Measurements from ENCODE around the gene CUL1.
"Not testable (repeated sequence)": the region's sequence is repeated elsewhere in the genome, so short reads cannot be mapped to it uniquely, and the experiment has no call there.

CUL1 gene

DNA sequence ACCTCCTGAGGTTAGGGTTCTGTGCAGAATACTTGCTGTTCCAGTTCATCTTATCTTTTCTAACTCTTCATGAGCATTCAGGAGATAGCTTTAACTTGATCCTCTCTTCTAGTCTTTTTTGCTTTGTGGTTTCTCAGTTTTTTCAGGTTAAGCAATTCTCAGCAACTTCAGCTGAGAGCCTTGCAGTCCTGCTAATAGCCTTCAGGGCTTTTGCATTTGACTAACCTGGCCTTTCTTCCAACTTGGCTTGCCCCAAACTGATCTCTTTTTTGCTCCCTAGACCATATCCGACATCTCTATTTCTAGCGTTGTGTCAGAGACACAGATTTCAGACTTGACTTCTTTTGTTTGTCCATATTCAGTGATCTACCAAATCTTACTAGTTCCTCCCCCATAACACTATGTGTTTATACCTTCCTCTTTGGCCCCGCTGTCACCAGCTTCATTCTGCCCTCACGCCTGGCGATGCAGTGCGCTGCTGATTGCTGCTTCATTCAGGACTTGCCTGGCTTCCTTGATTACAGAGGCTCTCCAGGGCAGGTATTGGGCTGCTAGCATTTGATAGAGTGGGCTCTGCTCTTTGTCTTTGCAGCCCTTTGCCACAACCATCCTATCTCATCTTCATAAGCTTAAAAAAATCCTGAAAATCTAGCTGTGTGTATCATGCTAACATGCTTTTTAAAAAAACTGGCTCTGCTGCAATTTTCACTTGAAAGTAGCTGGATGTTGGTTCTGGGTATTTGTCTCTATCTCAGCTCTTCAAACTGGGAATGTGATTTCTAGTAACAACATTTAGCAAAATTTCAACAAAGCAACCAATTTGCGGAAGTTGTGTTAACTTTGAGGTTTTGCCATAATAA, 9.6 kb downstream of the CUL1 start:
- DNase-seq (ENCODE audit: low read depth): no peak
- no peak overlapping the region for H3K4me3 ChIP-seq (ENCODE audit: low read length)
- TF ChIP-seq, protein P1, sequence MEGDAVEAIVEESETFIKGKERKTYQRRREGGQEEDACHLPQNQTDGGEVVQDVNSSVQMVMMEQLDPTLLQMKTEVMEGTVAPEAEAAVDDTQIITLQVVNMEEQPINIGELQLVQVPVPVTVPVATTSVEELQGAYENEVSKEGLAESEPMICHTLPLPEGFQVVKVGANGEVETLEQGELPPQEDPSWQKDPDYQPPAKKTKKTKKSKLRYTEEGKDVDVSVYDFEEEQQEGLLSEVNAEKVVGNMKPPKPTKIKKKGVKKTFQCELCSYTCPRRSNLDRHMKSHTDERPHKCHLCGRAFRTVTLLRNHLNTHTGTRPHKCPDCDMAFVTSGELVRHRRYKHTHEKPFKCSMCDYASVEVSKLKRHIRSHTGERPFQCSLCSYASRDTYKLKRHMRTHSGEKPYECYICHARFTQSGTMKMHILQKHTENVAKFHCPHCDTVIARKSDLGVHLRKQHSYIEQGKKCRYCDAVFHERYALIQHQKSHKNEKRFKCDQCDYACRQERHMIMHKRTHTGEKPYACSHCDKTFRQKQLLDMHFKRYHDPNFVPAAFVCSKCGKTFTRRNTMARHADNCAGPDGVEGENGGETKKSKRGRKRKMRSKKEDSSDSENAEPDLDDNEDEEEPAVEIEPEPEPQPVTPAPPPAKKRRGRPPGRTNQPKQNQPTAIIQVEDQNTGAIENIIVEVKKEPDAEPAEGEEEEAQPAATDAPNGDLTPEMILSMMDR (IDR thresholded peaks at IDR 0.05; ENCODE audit: insufficient read depth, low read depth, low read length, missing control alignments): no peak

DNA sequence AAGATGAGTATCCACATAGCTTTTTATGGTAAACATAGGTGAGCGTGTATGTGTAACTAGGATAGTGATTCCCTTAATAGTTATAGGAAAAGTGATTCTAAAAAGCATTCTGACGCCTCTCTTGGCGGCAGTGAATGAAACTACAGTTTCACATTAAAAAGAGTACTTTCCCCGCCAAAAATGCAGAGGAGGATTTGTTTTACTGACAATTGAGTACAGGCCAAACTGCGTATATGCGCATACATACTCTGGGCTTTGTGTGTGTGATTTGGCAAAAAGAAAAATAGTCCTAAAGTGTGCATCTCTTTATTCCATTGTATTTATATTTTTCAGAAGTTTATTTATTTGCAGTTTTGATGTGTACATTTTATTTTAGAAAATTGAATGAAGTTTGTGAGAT, 10.3 kb downstream of the CUL1 start:
- H3K4me3 ChIP-seq (ENCODE audit: low read length): no peak overlapping the region
- TF ChIP-seq, protein P1 (IDR thresholded peaks at IDR 0.05; ENCODE audit: insufficient read depth, low read depth, low read length, missing control alignments): no peak
- DNase-seq (ENCODE audit: low read depth): no peak

DNA sequence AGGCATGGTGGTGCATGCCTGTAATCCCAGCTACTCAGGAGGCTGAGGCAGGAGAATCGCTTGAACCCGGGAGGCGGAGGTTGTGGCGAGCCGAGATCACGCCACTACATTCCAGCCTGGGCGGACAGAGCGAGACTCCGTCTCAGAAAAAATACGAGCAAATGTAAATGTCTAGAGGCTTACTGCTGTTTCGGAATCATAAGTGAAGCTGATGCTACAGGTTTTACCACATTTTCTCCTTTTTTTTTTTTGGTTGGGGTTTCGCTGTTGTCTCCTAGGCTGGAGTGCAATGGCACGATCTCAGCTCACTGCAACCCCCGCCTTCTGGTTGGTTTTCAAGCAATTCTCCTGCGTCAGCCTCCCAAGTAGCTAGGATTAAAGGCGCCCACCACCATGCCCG, 11.7 kb downstream of the CUL1 start:
- not testable (repeated sequence) for H3K4me3 ChIP-seq (ENCODE audit: low read length); DNase-seq (ENCODE audit: low read depth)

DNA sequence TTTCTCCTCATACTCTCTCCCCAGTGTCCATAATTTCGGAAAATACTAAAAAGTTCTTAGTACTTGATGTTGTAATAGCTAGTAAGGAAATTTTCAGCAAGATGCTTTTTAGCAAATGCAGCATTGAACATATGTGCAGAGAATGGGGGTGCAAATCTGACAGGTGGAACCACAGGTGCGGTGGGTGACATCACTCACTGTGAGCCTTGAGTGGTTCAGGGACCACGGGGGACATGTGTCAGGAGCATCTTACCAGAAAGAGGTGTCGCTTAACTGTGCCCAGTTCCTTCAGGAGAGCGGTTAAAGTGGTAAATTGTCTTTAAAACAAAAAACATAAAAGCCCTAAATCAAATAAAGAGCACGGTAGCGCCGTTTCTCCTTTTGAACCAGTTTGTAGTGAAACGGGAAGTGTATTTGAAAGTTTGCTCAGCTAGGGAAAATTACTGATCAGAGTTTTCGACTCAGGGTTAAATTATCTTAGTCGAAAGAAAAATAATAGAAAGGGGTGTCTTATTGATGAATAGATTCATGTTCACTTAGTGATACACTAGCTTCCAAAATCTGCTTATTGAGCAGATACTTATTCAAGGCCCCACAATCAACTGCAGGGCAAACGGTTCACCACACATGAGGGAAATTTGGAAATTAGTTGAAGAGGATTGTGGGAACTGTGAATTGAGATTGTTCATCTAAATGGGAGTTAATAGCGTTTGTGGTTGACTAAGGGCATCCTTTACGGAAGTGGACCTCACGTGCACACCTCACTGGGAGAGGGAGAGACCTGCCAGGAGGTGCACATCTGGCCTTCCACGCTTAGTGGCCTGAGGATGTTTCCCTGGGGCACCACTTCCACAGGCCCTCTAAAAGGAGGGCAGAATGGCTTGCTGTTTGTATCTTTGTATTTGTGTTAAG, 12.7 kb downstream of the CUL1 start:
- no peak overlapping the region for H3K4me3 ChIP-seq (ENCODE audit: low read length)
- DNase-seq (ENCODE audit: low read depth): no peak
- TF ChIP-seq, protein P1 (IDR thresholded peaks at IDR 0.05; ENCODE audit: insufficient read depth, low read depth, low read length, missing control alignments): no peak

DNA sequence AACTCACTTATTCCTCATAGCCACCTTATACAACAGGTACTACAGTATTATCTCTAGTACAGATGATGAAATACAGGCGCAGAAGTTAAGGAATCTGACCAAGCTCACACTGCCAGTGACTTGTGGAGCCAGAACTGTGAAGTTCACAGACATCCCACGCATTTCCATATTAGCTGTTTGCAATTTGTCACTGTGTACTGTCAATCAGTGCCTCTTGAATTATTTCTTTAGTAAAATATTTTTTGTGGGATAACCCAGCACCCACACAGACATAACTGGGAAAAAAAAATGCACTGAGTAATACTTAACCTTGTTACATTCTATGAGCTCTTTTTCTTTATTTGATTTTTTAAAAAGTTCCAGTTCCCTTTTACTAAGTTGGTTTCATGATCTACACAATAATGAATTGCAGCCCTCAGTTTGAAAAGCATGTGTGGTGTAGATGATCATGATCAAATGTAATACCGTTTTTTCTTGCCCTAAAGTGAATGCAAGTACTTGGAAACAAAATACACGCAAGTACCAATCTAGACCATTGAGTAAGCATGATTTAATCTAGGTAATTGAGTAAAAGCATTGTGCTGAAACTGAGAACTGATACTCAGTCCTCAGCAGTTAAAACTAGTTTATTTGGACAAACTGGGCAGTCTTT, 14.1 kb downstream of the CUL1 start:
- peak; percentile 38 for DNase-seq (ENCODE audit: low read depth)
- TF ChIP-seq, protein P1 (IDR thresholded peaks at IDR 0.05; ENCODE audit: insufficient read depth, low read depth, low read length, missing control alignments): no peak

DNA sequence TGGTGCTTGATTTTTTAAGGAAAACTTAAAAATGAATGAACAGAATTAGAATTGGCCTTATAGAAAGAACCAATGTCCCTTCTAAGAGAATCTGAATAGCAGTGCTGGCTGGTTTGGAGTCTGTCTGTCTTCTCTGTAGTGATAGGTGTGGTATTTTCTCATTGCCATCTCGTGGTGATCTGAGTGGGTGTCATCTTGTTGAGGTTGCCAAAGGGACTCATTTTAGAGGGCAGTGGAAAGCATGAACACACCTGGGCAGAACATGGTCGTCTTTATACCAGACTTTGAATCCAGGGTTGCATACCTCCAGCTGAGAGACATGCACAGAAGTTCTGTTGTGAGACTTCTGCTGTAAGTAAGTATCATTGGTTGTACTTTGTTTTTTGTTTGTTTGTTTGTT, 15.8 kb downstream of the CUL1 start:
- TF ChIP-seq, protein P1 (IDR thresholded peaks at IDR 0.05; ENCODE audit: insufficient read depth, low read depth, low read length, missing control alignments): no peak
- H3K4me3 ChIP-seq (ENCODE audit: low read length): no peak overlapping the region
- DNase-seq (ENCODE audit: low read depth): no peak

More for the DNA sequence above, 14.1 kb downstream of the CUL1 start:
- H3K4me3 ChIP-seq (ENCODE audit: low read length): no peak overlapping the region

DNA sequence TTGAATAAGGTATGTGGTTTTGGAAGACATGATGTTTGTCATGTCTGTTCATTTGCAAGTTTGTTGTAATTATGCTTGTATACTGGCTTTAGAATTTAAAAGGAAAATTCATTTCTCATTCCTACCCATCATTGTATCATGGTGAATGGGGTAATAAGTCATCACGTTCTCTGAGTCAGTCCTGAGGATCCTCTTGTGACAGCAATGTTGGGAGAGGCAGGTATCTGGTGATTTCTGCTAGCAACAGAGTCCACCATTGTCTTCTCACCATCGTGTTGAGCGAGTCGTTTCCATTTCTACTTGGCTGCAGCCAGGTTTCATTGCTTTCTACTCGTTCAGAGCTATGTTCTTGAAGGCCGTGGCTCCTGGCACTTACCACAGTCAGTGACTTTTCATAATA, 16.3 kb downstream of the CUL1 start:
- DNase-seq (ENCODE audit: low read depth): peak; percentile 36
- H3K4me3 ChIP-seq (ENCODE audit: low read length): no peak overlapping the region
- TF ChIP-seq, protein P1 (IDR thresholded peaks at IDR 0.05; ENCODE audit: insufficient read depth, low read depth, low read length, missing control alignments): no peak
